HG02885 (cell line): ENCODE data around the gene LDB3.

ENCODE experiments used
- ATAC-seq: cut with Tn5 transposase; IDR thresholded peaks from one replicate; pipeline ENCODE4 v1.9.1; 2021; ENCODE audit warnings: mild to moderate bottlenecking; ENCODE audit not compliant: unreplicated experiment, poor library complexity

LDB3 gene

GRCh38 chr10:86650151-86650550 lies 18.2 kb upstream of the LDB3 start:
- ATAC-seq = no peak

- ATAC-seq = no peak
These were observed 17.3 kb upstream of the LDB3 start for GRCh38 chr10:86651021-86651471.

- ATAC-seq = no peak
These were observed 16.5 kb upstream of the LDB3 start for GRCh38 chr10:86651631-86652331.

- no peak for ATAC-seq
These were observed 15.7 kb upstream of the LDB3 start for GRCh38 chr10:86652361-86653202.

- no peak for ATAC-seq
These were observed 14.9 kb upstream of the LDB3 start for GRCh38 chr10:86653379-86653778.

GRCh38 chr10:86653987-86654386 lies 14.3 kb upstream of the LDB3 start:
- no peak for ATAC-seq

- ATAC-seq = no peak
These were observed 13.7 kb upstream of the LDB3 start, which contains the start of gene OPN4 for GRCh38 chr10:86654411-86655172. Gene OPN4, plus strand, starts transcription at chr10:86654547. Its CDS starts 237 bp downstream, at chr10:86654784.

- no peak for ATAC-seq
These were observed 13.2 kb upstream of the LDB3 start for GRCh38 chr10:86655173-86655540.

- no peak for ATAC-seq
These were observed 12.7 kb upstream of the LDB3 start for GRCh38 chr10:86655596-86655995.

GRCh38 chr10:86657011-86657395 lies 11.3 kb upstream of the LDB3 start:
- ATAC-seq = no peak

- ATAC-seq = no peak
These were observed 10.8 kb upstream of the LDB3 start for GRCh38 chr10:86657396-86658011.

GRCh38 chr10:86658261-86658741 lies 10.0 kb upstream of the LDB3 start:
- ATAC-seq = no peak

- no peak for ATAC-seq
These were observed 9.6 kb upstream of the LDB3 start for GRCh38 chr10:86658751-86659150.

GRCh38 chr10:86659161-86659691 lies 9.1 kb upstream of the LDB3 start:
- no peak for ATAC-seq

- ATAC-seq = no peak
These were observed 8.4 kb upstream of the LDB3 start for GRCh38 chr10:86659721-86660453.

GRCh38 chr10:86661161-86662025 lies 6.9 kb upstream of the LDB3 start:
- no peak for ATAC-seq

GRCh38 chr10:86662186-86663045 lies 5.9 kb upstream of the LDB3 start:
- ATAC-seq = no peak

GRCh38 chr10:86663046-86663345 lies 5.3 kb upstream of the LDB3 start:
- no peak for ATAC-seq
